PC-9 (cell line): ENCODE measurements around the gene GNAO1.

ENCODE experiments used
- CTCF ChIP-seq: fragments of 200-600 bp; sonication (generic); conservative IDR thresholded peaks from 2 replicates; pipeline ENCODE4 v1.6.1; 2017; ENCODE audit warnings: mixed run types, antibody characterized with exemption, mild to moderate bottlenecking, moderate library complexity
- EZH2 ChIP-seq: fragments of 200-600 bp; sonication (generic); IDR thresholded peaks from 2 replicates; pipeline ENCODE4 v1.8.0; 2017; ENCODE audit warnings: antibody characterized with exemption, low read depth

GRCh38 chr16:56269811-56270684 is 78.8 kb downstream of the GNAO1 start:
- no peak for TF ChIP-seq CTCF
- no peak for TF ChIP-seq EZH2
